GM18508 (cell line): ENCODE results near the gene TANC1.
A peak's percentile ranks its signal among the peaks of the same experiment; 100 is the strongest.

Source experiments
- ATAC-seq: cut with Tn5 transposase; IDR thresholded peaks from one replicate; pipeline ENCODE4 v1.9.1; 2021; ENCODE audit warnings: moderate number of reproducible peaks; ENCODE audit not compliant: insufficient read depth, unreplicated experiment

Gene TANC1

DNA sequence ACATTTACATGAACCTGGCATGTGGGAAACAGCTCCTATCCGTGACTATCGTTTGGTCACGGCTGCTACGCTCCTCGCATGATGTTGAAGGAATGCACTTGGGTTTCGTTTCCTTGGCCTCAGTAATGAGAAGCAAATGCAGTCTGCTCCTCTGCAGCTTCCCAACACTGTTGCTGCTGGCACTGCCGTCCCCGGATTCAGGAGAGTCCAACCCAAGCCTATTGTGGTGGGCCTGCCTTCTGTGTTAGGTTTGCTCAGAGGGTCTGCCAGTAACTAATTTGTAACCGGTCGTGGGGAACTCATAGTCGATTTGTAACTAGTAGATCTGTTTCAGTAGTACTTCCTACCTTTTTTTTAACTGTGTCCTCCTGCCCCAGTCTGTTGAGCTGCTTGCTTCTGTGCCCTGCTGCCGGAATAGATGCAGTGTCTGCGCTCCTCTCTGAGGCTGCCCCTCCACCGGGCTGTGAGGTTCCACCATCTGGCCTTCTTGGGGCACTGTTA lies 259.7 kb downstream of the TANC1 start:
- no peak for ATAC-seq

DNA sequence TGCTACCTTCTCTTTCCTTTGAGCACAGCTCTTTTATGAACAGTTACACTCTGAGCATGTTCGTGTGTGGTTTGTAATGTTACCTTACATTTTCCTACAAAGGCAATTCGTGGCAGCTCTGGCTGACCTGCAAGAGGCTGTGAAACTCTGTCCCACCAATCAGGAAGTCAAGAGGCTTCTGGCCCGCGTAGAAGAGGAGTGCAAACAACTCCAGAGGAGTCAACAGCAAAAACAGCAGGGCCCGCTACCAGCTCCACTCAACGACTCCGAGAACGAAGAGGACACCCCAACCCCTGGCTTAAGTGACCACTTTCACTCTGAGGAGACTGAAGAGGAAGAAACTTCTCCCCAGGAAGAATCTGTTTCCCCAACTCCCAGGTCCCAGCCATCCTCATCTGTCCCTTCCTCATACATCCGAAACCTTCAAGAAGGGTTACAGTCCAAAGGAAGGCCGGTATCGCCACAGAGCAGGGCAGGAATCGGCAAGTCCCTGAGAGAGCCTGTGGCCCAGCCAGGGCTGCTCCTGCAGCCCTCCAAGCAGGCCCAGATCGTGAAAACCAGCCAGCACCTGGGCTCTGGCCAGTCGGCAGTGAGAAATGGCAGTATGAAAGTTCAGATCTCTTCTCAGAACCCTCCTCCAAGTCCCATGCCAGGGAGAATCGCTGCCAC lies 261.2 kb downstream of the TANC1 start:
- ATAC-seq = no peak

DNA sequence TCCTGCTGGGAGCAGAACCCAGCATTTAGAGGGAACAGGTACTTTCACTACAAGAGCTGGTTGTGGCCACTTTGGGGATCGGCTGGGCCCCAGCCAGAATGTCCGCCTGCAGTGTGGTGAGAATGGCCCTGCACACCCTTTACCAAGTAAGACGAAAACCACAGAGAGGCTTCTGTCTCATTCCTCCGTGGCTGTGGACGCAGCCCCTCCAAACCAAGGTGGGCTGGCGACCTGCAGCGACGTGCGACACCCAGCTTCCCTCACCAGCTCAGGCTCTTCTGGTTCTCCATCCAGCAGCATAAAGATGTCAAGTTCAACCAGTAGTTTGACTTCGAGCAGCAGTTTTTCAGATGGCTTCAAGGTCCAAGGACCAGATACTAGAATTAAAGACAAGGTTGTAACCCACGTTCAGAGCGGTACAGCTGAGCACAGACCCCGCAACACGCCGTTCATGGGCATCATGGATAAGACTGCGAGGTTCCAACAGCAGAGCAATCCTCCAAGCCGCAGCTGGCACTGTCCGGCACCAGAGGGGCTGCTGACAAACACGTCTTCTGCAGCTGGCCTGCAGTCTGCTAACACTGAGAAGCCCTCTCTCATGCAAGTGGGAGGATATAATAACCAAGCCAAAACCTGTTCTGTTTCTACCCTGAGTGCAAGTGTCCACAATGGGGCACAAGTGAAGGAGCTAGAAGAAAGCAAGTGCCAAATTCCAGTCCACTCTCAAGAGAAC lies 261.9 kb downstream of the TANC1 start:
- ATAC-seq = no peak

DNA sequence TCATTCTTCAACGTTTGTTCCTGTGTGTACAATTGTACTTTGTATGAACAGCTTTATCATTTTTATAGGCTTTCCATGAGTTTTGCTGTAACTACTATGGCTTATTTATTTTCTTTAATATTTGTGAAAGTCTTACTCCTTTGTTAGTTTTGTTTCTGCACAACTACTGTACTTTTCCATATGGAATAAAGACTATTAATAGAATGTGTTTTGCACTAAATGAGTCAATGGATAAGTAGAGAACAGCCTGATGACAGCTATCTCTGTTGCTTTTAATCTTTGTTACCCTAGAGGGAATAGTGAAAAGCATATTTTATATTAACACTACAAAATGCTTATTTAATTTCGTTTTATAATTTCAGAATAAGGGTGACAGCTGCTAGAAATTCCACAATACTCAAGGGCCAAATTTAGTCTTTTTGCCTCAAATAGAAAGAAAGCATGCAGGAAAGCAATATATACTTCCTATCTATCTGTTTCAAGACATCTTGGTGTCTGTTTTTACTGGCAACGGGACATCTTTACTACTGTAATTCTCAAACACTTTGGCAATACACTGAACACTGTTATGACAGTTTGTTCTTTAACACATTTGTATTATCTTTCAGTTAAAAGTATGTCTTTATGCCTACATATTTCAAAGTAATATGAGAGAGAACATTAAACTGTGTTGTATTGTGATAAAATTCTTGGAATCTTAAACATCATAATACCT lies 264.2 kb downstream of the TANC1 start:
- no peak for ATAC-seq

DNA sequence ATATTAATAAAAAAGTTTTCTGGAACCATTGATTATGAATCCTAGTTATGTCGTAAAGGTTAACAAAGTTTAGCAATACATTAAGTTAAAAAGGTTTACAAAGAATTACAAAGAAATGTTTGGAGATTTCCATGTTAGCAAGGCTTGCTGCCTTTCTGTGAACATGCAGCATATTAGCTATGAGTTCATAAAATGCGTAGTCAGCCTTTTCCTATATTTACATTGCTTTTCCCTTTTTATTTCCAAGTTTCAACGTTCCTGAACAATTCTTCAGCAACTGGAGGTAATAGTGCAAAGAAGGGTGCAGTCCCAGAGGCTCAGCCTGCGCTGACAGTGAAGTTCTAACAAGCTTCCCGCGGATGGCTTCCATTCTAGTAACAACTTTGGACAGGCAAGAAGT lies 266.4 kb downstream of the TANC1 start:
- ATAC-seq = no peak

DNA sequence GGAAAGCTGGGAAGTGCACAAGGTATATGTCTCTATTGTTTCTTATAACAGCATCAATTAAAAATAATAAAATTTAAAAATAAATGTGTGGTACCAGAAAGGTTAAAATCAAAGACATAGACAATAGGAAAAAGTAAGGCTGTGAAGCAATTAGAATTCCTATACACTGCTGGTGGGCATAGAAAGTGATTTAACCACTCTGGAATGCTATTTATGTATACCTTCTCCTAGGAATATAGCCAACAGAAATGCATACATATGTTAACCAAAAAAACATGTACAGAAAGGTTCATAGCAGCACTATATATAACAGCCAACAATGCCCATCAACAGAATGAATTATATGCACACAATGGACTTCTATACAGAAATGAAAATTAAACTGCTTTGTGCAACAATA lies 275.1 kb downstream of the TANC1 start:
- ATAC-seq = no peak

DNA sequence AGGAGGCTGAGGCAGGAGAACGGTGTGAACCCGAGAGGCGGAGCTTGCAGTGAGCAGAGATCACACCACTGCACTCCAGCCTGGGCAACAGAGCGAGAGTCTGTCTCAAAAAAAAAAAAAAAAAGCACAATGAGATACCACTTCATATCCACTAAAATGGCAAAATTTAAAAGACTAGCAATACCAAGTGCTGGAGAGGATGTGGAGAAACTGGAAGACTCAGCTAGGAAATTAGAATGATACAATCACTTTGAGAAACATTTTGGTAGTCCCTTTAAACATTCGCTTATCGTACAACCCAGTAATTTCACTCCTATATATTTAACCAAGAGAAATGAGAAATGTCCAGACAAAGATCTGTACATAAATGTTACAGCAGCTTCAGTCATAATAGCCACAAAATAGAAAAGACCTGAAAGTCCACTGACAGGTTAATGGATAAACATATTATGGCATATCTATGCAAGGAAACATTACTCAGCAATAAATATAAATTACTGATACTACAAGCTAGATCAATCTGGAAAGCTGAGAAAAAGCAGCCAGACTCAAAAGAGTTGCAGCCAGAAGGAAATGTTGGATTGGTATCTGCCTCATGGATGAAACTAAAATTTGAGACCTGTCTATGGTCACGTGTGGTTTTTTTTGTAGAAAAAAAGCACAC lies 278.0 kb downstream of the TANC1 start:
- ATAC-seq = no peak

DNA sequence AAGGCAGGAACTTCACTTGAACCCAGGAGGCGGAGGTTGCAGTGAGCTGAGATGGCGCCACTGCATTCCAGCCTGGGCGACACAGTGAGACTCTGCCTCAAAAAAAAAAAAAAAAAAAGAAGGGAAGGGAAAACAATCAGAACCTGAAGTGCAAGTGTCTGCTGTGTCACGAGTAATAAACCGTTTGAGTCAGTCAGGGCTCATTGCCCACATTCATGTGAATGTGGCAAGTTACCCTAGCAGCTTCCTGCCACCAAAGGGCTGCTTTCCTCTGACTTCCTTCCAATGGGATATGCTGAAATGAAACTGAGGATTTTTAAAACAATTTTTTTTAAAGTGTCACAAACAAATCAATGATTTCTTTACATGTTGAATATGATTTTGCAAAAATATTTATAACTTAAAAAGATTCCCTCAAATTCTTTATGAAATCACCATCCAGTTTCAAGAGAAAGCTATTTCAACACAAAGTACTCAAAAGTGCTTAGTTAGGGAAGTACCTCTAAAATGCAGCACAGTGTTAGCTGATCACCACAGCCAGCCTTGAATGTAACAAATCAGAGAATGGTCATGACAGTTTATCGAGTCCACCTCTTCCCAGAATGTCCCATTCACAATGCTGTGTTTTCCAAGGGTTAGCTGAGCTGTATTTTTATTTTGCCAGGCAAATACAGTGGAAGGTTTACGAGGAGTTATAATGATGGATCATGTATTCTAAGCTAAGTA lies 281.7 kb downstream of the TANC1 start:
- peak; percentile 66 for ATAC-seq

DNA sequence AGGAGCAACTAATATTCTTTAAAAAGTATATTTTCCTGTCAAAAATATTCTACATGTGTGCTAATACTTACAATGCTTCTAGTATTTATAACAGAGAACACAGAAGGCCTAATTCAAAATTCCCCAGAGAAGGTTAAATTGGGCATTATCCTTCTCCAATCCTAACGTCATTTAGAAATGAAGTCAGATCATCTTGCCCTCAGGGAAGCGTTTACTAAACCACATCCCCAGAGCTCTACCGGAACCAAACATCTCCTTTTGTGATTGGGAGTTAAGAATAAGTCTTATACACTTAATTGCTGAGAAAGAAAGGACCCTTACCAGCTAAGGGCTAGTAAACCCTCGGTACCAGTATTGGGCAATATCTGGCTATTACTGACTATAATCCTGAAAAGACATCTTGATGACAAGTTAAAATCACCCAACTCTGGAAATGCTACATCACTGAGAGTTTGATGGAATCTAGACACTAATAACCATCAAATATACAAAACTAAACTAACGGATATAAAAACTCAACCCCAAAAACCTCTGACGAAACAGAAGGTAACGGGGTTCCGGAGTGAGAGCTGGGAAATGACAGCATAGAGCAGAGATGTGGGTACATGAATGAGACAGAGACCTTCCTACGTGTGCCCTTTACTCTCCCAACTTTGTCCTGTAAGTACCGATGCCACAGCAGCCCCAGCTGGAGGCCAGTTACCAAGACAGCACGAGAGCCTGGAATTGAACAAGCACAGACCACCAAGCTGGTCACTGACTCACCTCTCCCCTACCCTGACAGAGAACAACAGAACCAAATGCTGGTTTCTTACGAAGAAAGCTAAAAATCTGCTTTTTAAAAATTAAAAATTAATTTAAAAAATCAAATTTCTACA lies 283.1 kb downstream of the TANC1 start:
- ATAC-seq = no peak

DNA sequence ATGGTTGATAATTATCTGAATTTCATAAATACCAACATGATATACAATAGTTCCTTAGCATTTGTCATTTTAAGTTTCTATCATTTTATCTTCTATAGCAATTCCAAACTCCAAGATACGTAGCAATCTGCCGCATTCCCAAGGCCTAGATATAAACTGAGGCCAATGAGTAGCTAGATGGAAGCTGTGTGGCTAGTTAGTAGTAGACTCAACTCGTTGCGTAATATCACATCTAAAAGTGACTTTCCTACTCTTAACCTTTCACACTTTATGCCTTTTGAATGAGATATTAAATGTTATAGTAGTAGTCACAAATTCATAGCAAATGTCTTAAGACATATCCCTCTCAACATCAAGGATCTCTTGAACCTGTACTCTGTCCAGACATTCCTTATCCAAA lies 284.5 kb downstream of the TANC1 start:
- no peak for ATAC-seq

DNA sequence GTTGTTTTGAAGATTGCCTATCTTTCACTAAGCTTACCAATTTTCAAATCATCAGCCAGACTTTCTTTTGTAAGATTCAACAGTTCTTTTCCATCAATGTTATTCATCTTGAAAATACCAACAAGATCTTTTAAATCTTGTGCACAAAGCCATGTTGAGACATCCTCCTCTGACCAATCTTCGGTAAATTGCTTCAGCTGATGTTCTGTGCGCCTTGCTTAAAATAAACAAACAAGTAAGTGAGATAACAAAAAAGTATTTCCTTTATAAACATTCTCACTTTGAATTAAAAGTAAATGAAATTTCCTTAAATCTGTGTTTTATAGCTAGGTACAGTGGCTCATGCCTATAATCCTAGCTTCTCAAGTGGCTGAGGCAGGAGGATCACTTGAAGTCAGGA lies 287.7 kb downstream of the TANC1 start:
- no peak for ATAC-seq

DNA sequence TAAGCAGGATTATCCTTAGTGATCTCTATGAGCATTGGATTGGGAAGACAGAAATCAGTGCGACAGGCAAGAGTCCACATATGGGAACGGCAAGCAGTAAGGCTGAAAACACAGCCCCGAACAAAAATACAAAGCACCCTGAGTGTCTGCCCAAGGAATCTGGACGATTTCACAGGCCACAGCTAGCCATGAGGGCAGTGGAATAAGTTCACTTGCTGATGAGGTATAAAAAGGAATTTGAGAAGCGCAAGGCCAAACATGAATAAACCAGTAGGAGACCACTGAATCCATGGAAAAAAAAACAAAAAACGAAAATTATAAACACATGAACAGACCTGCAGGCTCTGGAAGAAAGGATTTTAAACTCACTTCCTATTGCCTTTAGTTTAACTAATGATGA lies 293.8 kb downstream of the TANC1 start:
- ATAC-seq = no peak

DNA sequence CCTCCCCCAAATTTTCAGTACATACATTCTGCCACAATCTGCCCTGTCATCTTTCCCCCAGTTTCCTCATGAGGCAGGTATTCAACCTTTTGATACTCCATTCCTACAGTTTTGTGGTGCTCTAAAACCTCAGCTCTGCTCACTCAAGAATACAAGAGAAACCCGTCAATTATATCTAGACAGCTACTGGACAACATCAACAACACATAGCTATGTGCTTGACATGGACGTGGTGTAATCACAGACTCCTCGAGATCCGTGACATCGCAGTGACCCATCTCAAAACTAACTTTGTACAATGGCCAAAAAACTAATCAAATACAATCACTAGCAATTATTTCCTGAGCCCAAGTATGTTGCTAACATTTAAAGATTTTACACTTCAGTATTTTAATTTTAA lies 294.5 kb downstream of the TANC1 start:
- ATAC-seq = no peak

DNA sequence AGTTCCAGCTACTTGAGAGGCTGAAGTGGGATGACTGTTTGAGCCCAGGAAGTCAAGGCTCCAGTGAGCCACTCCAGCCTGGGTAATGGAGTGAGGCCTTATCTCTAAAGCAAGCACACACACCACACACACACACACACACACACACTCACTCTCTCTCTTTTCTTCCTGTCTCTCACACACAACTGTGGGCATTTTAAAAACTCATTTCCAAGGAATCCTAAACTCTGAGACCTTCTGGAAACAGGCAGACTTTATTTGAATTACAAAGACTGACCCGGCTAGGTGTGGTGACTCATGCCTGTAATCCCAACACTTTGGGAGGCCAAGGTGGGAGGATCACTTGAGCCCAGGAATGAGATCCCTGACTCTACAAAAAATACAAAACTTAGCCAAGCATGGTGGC lies 296.7 kb downstream of the TANC1 start:
- no peak for ATAC-seq

DNA sequence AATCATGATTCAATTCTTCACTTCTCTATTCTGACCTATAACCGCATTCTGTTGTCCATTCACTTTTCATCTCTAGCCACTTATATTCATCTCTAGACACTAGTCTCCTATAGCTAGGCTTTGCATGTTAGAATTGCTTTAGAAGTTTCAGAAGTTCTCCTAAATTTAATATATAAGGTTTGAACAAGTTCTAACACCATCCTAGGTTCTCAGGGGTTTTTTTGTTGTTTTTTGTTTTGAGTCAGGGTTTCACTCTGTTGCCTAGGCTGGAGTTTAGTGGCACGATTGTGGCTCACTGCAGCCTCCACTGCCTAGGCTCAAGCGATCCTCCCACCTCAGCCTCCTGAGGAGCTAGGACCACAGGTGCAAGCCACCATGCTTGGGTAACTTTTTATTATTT lies 298.1 kb downstream of the TANC1 start:
- peak; percentile 83 for ATAC-seq

DNA sequence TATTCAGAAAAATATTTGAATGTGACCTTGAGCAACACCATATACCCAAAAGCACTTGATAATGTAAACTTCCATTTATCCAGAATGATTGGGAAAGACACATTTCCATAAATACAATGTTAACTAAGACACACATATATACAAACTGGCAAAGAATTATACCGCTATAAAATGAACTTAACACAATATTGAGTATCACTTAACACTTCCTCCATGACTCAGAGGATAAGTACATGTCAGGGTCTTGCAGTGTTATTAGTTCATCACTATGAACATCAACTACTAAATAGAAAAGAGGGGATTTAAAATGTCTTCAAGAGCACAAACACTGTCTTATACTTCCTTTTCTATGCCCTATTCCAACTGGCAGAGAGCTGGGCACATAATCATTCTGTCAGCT lies 299.5 kb downstream of the TANC1 start:
- no peak for ATAC-seq

DNA sequence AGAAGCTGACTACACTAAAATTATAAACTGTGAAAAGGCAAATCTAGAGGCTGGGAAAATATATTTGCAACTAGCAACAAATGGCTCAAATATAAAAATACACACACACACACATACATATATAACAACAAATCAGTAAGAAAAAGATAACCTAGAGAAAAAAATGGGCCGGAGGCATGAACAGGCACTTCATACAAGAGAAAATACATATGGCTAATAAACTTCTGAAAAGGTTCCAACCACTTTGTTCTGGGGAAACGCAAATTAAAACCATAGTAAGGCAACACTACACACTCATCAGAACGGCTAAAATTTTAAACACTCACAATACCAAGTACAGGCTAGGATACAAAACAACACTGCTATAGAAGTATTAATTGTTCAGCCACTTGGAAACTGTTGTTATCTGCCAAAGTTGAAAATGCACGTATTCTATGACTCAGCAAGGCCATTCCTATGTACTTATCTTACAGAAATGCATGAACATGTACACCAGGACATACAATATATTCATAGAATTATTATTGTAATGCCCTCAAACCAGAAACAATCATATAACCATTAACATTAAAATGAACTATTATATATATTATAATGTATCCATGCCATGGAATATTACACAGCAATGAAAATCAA lies 302.4 kb downstream of the TANC1 start:
- no peak for ATAC-seq

DNA sequence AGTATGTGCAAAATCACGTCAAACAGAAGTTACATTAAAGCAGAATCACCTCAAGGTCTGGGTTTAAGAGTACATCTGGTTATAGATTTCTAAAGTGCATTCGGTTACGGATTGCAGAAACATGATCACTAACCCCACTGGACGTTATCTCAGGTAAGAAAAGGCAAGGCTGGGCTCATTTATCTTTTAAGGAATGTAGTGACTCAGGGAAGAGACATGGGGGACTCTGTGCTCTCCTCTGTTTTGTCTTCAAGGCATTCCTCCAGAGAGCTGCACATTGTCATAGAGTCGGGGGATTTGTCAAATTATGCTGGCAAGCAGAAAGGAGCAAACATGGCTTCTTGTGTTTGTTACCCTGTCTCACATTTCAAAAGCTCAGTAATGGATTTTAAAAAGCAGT lies 303.7 kb downstream of the TANC1 start:
- no peak for ATAC-seq

DNA sequence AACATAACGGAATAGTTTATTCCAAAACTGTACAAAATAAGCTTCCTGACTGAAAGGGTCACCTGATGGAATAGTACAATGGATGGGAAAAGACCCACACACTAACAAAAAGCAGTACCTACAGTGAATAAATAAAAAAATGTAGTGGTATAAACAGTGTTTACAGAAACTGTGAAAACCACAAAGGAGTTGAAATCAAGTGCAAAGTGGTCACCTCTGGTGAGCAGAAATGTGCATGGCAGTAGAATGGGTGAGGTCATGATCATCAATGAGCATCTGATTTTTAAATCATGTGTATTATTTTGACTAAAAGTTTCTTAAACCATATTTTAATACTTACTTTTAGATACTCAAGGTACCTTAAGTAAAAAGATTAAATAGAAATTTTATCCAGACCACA lies 306.7 kb downstream of the TANC1 start:
- ATAC-seq = no peak
